Activated T-cell treated with anti-CD3 and anti-CD28 coated beads, Interleukin-2, amount 50 U/mL, for 24 hours (primary cell): Measurements from ENCODE around the gene PKHD1.

Source experiments
- DNase-seq: peaks from one replicate; pipeline ENCODE4 v3.0.0-alpha.2; 2020
- H3K27ac Mint-ChIP-seq: 2 replicates; pipeline ENCODE4 v1.8.0; 2020; ENCODE audit warnings: mild to moderate bottlenecking, mixed read lengths
- H3K27me3 Mint-ChIP-seq: 2 replicates; pipeline ENCODE4 v1.8.0; 2020; ENCODE audit warnings: mixed read lengths
- H3K36me3 Mint-ChIP-seq: 2 replicates; pipeline ENCODE4 v1.8.0; 2020; ENCODE audit warnings: low read depth, mixed read lengths
- H3K4me1 Mint-ChIP-seq: 2 replicates; pipeline ENCODE4 v1.8.0; 2020; ENCODE audit warnings: low read depth, mixed read lengths
- H3K4me3 Mint-ChIP-seq: 2 replicates; pipeline ENCODE4 v1.8.0; 2020; ENCODE audit warnings: mild to moderate bottlenecking, moderate library complexity, mixed read lengths
- H3K9me3 Mint-ChIP-seq: 2 replicates; pipeline ENCODE4 v1.8.0; 2020; ENCODE audit warnings: mixed read lengths

PKHD1 gene

DNA sequence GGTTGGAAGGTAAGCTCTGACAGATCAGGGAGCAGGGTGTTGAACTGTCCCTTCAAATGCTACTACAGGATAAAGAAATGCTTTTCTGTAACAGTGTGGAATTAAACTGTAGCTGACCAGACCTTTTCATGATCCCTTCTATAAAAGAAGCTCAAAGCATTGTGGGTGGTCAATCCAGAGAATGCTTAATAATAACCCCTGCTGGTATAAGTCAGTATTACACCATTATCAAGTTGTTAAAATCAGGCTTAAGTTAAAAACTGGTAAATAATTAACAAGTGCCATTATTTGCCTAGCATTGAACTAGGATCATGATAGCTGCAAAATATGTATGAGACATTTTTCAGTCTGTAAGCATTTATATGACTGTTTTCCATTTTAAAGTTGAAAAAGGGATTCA lies 468.9 kb downstream of the PKHD1 start:
- H3K36me3 Mint-ChIP-seq: no peaks in the 10 kb centered on the region
- H3K9me3 Mint-ChIP-seq: peaks cover 2% of the 10 kb centered on the region
- DNase-seq: no peak
- no peaks in the 10 kb centered on the region for H3K4me1 Mint-ChIP-seq
- no peaks in the 10 kb centered on the region for H3K27me3 Mint-ChIP-seq
- no peak overlapping the region for H3K4me3 Mint-ChIP-seq
- H3K27ac Mint-ChIP-seq: no peak overlapping the region

DNA sequence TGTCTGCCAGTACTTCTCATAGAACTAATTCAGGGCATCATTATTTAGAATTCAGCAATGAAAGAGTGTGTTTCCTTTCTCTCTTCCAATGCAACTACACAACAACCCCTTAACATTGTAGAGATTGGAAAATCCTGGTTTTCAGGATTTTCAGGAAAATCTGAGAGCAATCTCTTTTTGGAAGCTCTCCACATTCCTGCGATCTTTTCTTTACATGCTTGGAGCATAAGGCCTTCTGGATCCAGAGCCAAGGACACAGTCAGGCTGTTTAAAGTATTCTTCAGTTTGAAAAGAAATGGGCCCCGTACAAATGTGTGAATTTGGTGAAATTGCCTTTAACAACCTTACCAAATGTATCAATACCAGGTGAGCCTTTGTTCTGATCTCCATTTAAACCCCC lies 469.7 kb downstream of the PKHD1 start:
- Mint-ChIP-seq H3K9me3 (peaks cover 2% of the 10 kb centered on the region), H3K27me3 (no peaks in the 10 kb centered on the region), H3K4me1 (no peaks in the 10 kb centered on the region), H3K27ac (no peak overlapping the region), H3K4me3 (no peak overlapping the region), H3K36me3 (no peaks in the 10 kb centered on the region)
- no peak for DNase-seq

DNA sequence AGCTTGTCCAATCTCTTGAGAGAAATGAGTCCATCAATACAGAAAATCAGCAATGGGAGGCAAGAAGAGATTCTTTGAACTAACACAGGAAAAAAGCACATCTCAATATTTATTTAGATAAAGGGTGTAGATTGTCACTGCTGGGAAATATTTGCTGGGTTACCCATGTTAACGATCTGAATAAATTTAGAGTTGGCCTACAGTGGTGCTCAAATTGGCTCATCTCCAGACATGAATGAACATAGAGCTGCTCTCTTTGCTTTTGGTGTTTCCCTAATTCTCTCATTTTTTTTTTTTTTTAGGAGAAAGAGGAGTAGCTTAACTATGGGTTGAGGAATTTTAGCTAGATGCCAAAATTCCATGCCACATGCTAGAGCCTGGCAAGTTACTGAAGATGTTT lies 471.2 kb downstream of the PKHD1 start:
- no peak overlapping the region for H3K4me3 Mint-ChIP-seq
- no peaks in the 10 kb centered on the region for H3K4me1 Mint-ChIP-seq
- H3K36me3 Mint-ChIP-seq: no peaks in the 10 kb centered on the region
- no peak overlapping the region for H3K27ac Mint-ChIP-seq
- H3K27me3 Mint-ChIP-seq: no peaks in the 10 kb centered on the region
- DNase-seq: no peak
- peaks cover 2% of the 10 kb centered on the region for H3K9me3 Mint-ChIP-seq

DNA sequence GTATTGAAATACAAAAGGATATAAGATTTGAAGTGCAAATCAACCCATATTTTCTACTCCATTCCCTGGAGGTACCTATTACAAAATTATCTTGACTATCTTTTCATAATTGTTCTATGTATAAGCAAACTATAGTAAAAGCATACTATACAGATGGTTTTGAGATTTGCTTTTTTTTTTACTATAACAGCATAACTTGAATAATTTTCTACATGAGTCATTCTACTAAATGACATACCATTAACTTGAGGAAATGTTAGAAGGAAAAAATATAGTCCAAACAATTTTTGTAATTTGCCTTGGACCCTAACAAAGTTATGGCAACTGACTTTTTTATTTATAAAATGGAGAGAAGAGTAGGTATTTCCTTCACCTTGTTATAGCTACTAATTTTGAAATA lies 472.7 kb downstream of the PKHD1 start:
- Mint-ChIP-seq H3K36me3 (no peaks in the 10 kb centered on the region), H3K4me1 (no peaks in the 10 kb centered on the region), H3K9me3 (peaks cover 2% of the 10 kb centered on the region), H3K4me3 (no peak overlapping the region), H3K27ac (no peak overlapping the region), H3K27me3 (no peaks in the 10 kb centered on the region)
- DNase-seq: no peak

DNA sequence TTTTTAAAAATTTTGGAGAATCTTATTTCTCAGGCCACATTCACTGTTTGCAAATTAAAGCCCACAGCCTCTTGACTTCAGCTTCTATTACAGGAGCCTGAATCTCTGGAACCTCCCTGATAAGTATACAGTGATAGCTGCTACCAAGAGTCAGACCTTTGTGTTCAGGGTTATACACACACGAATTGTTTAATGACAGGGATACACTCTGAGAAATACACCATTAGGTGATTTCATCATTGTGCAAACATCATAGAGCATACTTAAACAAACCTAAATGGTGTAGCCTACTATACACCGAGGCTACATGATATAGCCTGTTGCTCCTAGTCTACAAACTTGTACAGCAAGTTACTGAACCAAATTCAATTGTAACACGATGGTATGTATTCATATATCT lies 473.9 kb downstream of the PKHD1 start:
- Mint-ChIP-seq H3K27ac (no peak overlapping the region), H3K4me1 (no peaks in the 10 kb centered on the region), H3K4me3 (no peak overlapping the region), H3K36me3 (no peaks in the 10 kb centered on the region), H3K9me3 (peaks cover 2% of the 10 kb centered on the region), H3K27me3 (no peaks in the 10 kb centered on the region)
- DNase-seq: no peak

DNA sequence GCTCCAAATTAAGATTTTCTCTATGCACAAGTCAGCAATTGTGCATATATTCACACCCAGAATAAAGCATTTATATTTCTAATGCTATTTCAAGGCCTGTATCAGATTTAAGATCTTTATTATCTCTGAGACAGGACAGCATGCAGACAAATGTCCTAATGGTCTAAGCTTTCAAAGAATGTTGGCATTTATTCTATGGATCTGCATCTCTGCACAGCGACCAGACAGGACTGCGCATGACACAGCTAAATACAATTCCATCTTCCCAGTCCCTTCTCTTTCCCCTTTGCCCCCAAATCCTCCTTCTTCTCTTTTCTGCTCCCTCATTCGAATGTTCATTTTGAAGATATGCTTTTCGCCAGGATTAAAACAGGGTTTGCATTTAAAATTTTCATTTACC lies 478.5 kb downstream of the PKHD1 start:
- no peaks in the 10 kb centered on the region for H3K4me1 Mint-ChIP-seq
- H3K4me3 Mint-ChIP-seq: no peak overlapping the region
- no peaks in the 10 kb centered on the region for H3K27me3 Mint-ChIP-seq
- no peak for DNase-seq
- no peak overlapping the region for H3K27ac Mint-ChIP-seq
- H3K36me3 Mint-ChIP-seq: no peaks in the 10 kb centered on the region
- no peaks in the 10 kb centered on the region for H3K9me3 Mint-ChIP-seq

DNA sequence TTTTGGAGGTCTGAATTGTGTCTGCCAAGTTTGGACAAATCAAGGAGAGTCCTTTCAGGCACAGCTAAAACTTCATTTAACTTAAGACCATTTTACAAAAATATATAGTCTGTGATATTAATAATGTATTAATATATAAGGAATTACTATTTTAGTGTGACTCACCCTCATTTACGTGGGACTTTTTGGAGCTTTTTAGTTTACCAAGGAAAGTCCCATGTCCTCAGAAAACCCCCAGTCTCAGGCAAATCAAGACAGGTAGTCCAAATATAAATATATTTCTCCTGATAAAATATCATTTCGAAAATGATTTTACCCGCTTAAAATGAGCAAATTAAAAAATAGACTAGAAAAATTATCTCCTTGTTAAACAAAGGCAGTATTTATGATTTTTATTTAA lies 479.0 kb downstream of the PKHD1 start:
- H3K27ac Mint-ChIP-seq: no peak overlapping the region
- H3K9me3 Mint-ChIP-seq: no peaks in the 10 kb centered on the region
- H3K27me3 Mint-ChIP-seq: no peaks in the 10 kb centered on the region
- no peak overlapping the region for H3K4me3 Mint-ChIP-seq
- DNase-seq: no peak
- H3K4me1 Mint-ChIP-seq: no peaks in the 10 kb centered on the region
- no peaks in the 10 kb centered on the region for H3K36me3 Mint-ChIP-seq

DNA sequence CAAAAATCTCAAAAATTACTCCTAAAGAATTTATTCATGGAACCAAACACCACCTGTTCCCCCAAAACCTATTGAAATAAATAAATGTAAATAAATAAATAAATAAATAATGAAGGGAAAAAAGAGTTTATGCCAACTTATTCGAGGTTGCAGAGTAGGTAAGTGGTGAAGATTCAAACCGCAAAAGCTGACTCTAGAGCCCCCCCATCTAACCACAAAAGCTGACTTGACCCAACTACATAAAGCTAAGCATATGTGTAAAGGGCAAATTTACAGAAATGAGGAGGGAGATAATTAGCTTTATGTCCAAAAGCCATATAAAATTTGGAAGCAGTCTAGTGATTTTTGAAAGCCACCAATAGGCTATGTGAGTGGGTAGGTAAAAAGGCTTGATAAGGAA lies 486.9 kb downstream of the PKHD1 start:
- peaks cover 3% of the 10 kb centered on the region for H3K9me3 Mint-ChIP-seq
- H3K27me3 Mint-ChIP-seq: no peaks in the 10 kb centered on the region
- H3K4me3 Mint-ChIP-seq: no peak overlapping the region
- no peak overlapping the region for H3K27ac Mint-ChIP-seq
- no peak for DNase-seq
- no peaks in the 10 kb centered on the region for H3K4me1 Mint-ChIP-seq
- H3K36me3 Mint-ChIP-seq: no peaks in the 10 kb centered on the region

DNA sequence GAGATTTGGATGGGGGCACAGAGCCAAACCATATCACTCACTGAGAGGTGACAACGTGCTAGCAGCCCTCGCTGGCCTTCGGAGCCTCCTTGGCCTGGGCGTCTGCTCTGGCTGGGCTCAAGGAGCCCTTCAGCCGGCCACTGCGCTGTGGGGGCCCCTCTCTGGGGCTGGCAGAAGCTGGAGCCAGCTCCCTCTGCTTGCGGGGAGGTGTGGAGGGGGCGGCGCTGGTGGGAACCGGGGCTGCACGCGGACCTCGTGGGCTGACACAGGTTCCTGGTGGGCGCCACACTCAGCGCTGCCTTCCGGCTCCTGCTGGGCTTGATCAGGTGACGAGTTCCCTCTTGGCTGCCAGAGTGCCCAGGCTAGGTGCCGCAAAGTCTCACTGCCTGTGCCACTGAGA lies 489.2 kb downstream of the PKHD1 start:
- Mint-ChIP-seq H3K9me3 (peaks cover 5% of the 10 kb centered on the region), H3K4me1 (no peaks in the 10 kb centered on the region), H3K27ac (no peak overlapping the region), H3K27me3 (no peaks in the 10 kb centered on the region), H3K36me3 (no peaks in the 10 kb centered on the region), H3K4me3 (no peak overlapping the region)
- DNase-seq: no peak

DNA sequence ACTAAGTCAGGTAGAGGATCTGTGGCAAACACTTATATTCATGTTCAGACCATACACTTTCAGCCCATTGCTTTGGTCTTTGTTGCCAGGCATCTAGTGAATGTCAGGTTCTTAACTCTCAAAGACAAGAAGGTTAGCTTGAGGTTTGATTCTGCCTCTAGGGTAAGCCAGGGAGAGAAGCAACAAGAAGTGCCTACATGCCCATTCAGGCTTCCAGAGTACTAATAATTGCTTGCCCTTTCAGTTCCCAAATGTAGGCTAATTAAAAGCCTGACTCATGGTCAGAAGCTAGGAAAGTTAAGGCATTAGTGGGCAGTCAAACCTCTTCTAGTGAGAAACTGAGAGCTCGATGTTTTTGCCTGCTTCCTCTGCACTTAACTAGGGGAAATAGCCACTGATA lies 492.4 kb downstream of the PKHD1 start:
- no peak for DNase-seq
- H3K4me3 Mint-ChIP-seq: no peak overlapping the region
- no peaks in the 10 kb centered on the region for H3K36me3 Mint-ChIP-seq
- no peaks in the 10 kb centered on the region for H3K4me1 Mint-ChIP-seq
- no peaks in the 10 kb centered on the region for H3K27me3 Mint-ChIP-seq
- peaks cover 5% of the 10 kb centered on the region for H3K9me3 Mint-ChIP-seq
- no peak overlapping the region for H3K27ac Mint-ChIP-seq

DNA sequence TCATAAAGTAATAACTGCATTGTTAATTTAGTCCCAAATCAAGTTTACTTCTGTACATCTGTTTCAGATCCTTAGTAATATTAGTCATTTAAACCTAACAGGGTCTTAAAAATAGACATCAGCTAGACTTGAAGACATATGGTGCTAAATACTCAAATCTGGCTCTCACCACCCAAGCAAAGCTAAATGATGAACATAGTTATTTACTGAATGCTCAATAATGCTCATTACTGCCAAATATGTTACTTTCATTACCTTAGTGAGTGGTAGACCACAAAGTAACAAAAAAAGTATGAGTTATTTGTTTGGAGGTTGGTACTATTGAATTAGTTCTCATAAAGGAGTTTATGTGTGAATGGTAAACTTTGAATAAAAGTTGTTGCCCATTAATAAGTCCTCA lies 502.1 kb downstream of the PKHD1 start:
- Mint-ChIP-seq H3K27ac (no peak overlapping the region), H3K4me3 (no peak overlapping the region), H3K4me1 (no peaks in the 10 kb centered on the region), H3K36me3 (no peaks in the 10 kb centered on the region), H3K27me3 (no peaks in the 10 kb centered on the region), H3K9me3 (peaks cover 5% of the 10 kb centered on the region)
- no peak for DNase-seq

DNA sequence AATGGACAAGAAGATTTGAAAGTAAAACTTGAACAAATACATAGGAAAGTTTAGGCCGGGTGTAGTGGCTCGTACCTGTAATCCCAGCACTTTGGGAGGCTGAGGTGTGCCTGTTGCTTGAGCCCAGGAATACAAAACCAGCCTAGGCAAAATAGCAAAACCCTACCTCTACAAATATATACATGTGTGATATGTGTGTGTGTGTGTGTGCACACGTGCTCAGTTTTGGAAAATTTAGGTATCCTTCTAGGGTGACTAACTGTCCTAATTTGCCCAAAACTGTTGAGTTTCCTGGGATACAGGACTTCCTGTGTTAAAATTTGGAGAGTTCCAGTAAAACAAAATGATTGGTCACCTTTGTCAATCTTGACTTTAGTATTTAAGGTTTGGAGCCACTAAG lies 503.2 kb downstream of the PKHD1 start:
- Mint-ChIP-seq H3K4me1 (no peaks in the 10 kb centered on the region), H3K4me3 (no peak overlapping the region), H3K27ac (no peak overlapping the region), H3K27me3 (no peaks in the 10 kb centered on the region), H3K9me3 (peaks cover 5% of the 10 kb centered on the region), H3K36me3 (no peaks in the 10 kb centered on the region)
- no peak for DNase-seq

DNA sequence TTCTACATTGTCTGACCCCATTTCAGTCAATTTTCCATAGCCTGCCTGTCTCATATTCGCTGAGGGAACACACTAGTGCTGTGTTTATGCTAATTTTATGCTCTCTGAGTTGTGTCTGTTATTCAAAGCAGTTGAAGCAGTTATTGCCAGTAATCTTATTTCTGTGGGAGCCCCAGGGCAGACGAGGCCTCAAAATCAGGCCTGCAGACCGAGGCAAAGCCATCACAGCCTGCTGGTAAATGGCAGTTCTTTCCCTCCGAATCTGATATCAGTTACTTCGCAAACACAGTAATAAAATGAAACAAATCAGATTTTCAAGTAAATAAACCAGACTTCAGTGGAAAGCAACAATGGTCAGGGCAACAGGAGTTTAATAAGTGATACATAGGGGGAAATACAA lies 508.4 kb downstream of the PKHD1 start:
- H3K36me3 Mint-ChIP-seq: no peaks in the 10 kb centered on the region
- peaks cover 10% of the 10 kb centered on the region for H3K9me3 Mint-ChIP-seq
- no peak for DNase-seq
- no peak overlapping the region for H3K4me3 Mint-ChIP-seq
- no peaks in the 10 kb centered on the region for H3K4me1 Mint-ChIP-seq
- no peak overlapping the region for H3K27ac Mint-ChIP-seq
- no peaks in the 10 kb centered on the region for H3K27me3 Mint-ChIP-seq

DNA sequence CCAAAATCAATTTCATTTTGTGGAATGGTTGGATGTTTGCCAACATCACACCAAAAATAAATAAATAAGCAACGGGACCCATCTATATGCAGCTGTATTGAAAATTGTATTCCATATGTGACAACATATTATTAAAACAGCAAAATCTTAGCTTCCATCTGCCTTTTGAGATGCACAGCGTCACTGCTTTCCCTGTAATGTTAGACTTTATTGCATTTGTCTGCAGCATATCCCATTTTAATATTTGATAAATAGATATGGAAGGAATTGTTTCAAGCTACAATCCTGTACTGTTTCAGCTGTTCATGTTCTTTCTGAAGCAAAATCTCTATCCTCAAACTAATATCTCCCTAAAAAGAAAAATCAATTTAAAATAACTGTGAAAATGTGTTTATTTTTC lies 509.1 kb downstream of the PKHD1 start:
- Mint-ChIP-seq H3K36me3 (no peaks in the 10 kb centered on the region), H3K27ac (no peak overlapping the region), H3K27me3 (no peaks in the 10 kb centered on the region), H3K9me3 (peaks cover 7% of the 10 kb centered on the region), H3K4me1 (no peaks in the 10 kb centered on the region), H3K4me3 (no peak overlapping the region)
- no peak for DNase-seq

DNA sequence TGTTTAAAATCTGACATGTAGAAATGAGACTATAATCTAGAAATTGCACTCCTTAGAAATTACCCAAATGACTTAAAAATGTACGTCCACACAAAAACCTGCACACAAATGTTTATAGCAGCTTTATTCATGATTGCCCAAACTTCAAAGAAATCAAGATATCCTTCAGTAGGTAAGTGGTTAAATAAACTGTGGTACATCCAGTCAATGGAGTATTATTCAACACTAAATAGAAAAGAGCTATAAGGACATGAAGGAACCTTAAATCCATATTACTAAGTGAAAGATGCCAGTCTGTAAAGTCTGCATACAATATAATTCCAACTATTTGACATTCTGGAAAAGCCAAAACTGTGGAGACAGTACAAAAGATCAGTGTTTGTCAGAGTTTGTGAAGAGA lies 513.4 kb downstream of the PKHD1 start:
- Mint-ChIP-seq H3K27me3 (no peaks in the 10 kb centered on the region), H3K9me3 (peaks cover 4% of the 10 kb centered on the region), H3K27ac (no peak overlapping the region), H3K4me1 (no peaks in the 10 kb centered on the region), H3K36me3 (no peaks in the 10 kb centered on the region), H3K4me3 (no peak overlapping the region)
- DNase-seq: no peak

DNA sequence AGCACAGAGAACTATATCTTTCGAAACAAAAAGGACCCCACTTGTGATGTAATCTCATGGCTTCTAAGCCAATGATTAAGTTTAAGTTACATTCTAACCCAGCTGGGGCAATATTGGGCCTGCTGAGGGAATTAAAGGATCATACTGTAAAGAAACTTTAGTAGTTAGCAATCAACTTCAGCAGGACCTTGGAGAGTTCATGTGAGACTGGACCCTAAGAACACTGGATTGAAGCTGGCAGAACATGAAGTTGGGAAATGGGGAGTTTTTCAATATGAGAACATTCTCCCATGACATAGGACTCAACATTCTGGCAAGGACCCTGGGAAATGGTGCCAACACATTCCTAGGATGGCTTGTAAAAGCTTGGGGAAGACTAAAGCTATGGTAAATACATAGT lies 516.2 kb downstream of the PKHD1 start:
- no peak for DNase-seq
- Mint-ChIP-seq H3K36me3 (no peaks in the 10 kb centered on the region), H3K9me3 (peaks cover 4% of the 10 kb centered on the region), H3K4me1 (no peaks in the 10 kb centered on the region), H3K27ac (no peak overlapping the region), H3K4me3 (no peak overlapping the region), H3K27me3 (no peaks in the 10 kb centered on the region)
